Measurements from ENCODE around the gene LMO3.

LMO3 gene

DNA sequence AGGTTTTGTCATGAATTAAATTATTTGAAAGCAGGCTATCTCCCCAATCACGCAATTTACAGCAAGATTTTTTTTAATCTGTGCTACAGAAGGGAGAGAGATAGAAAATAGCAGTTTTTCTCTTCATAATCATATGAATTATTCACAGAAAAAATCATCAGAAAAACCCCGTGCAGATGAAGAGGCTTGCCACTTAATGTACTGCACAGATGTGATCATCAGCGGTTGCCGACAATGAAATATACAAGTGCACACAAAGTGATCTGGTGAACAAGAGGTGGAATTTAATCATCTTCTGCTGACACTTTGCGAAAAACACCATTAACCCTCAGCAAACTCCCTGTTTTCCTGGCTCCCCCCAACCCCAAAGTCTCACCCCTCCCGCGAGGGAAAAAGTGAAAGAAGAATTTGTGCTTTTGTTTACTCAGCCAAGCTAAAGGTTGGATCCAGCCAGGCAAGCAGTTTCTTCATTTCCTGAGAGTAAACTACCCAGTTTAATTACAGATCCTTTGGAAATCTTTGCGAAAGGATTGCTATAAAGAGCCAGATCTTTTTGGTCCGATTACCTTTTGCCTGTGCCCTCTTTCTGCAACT lies 3.1 kb upstream of the LMO3 start:
- Histone ChIP-seq H4K20me1 (ENCODE audit: insufficient read depth, low read length, poor library complexity, severe bottlenecking) (no peaks in the 10 kb centered on the region), H3K4me2 (ENCODE audit: low read depth, low read length, poor library complexity, severe bottlenecking) (no peak overlapping the region), H3K27me3 (ENCODE audit: insufficient read depth, low read length, poor library complexity, severe bottlenecking) (no peaks in the 10 kb centered on the region)

DNA sequence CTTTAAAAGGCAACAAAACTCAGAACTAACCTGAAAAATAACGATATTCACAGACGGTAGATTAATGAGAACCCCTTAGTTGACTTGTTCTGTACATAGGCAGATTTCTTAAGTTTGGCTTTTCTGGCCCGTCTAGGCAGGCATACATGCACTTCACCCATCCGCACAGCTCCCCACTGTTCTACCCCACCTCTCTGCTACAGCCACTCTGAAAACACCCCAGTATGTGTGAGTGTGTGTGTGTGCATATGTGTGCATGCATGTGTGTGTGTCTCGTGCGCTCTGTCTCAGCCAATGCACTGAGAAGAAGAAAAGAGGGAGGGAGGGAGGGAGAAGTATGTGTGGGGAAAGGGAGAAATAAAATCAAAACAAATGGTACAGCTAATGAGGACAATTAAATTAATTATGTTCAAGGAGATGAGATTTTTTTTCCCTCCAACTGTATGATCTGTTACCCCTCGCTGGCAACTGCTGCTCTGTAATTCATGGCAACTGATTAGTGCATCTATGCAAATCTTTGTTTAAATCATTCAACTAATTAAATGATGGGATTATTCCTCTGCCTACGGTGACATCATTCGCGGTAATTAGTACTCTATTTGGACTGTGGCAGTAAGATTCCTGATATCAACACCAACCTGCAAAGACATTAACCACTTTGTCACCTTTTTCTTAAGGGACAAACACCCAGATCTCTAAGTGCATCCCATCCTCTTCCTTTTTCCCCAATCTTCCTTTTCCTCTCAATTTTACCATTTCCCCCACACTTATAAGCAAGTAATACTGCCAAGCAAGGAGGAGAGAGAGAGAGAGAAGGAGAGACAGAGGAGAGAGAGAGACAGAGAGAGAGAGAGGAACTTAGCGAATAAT lies 2.2 kb upstream of the LMO3 start:
- Histone ChIP-seq H4K20me1 (ENCODE audit: insufficient read depth, low read length, poor library complexity, severe bottlenecking) (no peaks in the 10 kb centered on the region), H3K9me3 (ENCODE audit: insufficient read depth, low read depth, low read length) (no peaks in the 10 kb centered on the region), H3K4me3 (ENCODE audit: low read length, poor library complexity, severe bottlenecking) (no peak overlapping the region), H3K9ac (ENCODE audit: low read depth, low read length, poor library complexity, severe bottlenecking) (no peak overlapping the region), H3K4me1 (ENCODE audit: insufficient read depth, low read length, poor library complexity, severe bottlenecking) (no peaks in the 10 kb centered on the region), H2AFZ (ENCODE audit: low read length) (no peak overlapping the region), H3F3A (ENCODE audit: low read depth) (no peaks in the 10 kb centered on the region), H3K36me3 (ENCODE audit: insufficient read depth, low read length) (no peaks in the 10 kb centered on the region), H3K27me3 (ENCODE audit: insufficient read depth, low read length, poor library complexity, severe bottlenecking) (no peaks in the 10 kb centered on the region), H3K9me2 (replicated peaks; ENCODE audit: low read depth, low read length) (no peaks in the 10 kb centered on the region), H3K79me2 (ENCODE audit: insufficient read depth, low read length) (no peaks in the 10 kb centered on the region), H3K4me2 (ENCODE audit: low read depth, low read length, poor library complexity, severe bottlenecking) (no peak overlapping the region)
- no peak for TF ChIP-seq EZH2phosphoT487 (IDR thresholded peaks at IDR 0.05; ENCODE audit: borderline replicate concordance)
- TF ChIP-seq, protein P1, sequence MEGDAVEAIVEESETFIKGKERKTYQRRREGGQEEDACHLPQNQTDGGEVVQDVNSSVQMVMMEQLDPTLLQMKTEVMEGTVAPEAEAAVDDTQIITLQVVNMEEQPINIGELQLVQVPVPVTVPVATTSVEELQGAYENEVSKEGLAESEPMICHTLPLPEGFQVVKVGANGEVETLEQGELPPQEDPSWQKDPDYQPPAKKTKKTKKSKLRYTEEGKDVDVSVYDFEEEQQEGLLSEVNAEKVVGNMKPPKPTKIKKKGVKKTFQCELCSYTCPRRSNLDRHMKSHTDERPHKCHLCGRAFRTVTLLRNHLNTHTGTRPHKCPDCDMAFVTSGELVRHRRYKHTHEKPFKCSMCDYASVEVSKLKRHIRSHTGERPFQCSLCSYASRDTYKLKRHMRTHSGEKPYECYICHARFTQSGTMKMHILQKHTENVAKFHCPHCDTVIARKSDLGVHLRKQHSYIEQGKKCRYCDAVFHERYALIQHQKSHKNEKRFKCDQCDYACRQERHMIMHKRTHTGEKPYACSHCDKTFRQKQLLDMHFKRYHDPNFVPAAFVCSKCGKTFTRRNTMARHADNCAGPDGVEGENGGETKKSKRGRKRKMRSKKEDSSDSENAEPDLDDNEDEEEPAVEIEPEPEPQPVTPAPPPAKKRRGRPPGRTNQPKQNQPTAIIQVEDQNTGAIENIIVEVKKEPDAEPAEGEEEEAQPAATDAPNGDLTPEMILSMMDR (conservative IDR thresholded peaks at IDR 0.05; ENCODE audit: low read length) = no peak

More for the DNA sequence above, 3.1 kb upstream of the LMO3 start:
- no peaks in the 10 kb centered on the region for H3F3A ChIP-seq (ENCODE audit: low read depth)
- H3K9ac ChIP-seq (ENCODE audit: low read depth, low read length, poor library complexity, severe bottlenecking) = no peak overlapping the region
- H2AFZ ChIP-seq (ENCODE audit: low read length) = no peak overlapping the region
- TF ChIP-seq, protein P1 (conservative IDR thresholded peaks at IDR 0.05; ENCODE audit: low read length) = no peak
- no peak for TF ChIP-seq EZH2phosphoT487 (IDR thresholded peaks at IDR 0.05; ENCODE audit: borderline replicate concordance)
- no peaks in the 10 kb centered on the region for H3K79me2 ChIP-seq (ENCODE audit: insufficient read depth, low read length)
- H3K4me3 ChIP-seq (ENCODE audit: low read length, poor library complexity, severe bottlenecking) = no peak overlapping the region
- H3K4me1 ChIP-seq (ENCODE audit: insufficient read depth, low read length, poor library complexity, severe bottlenecking) = no peaks in the 10 kb centered on the region
- H3K9me3 ChIP-seq (ENCODE audit: insufficient read depth, low read depth, low read length) = no peaks in the 10 kb centered on the region
- H3K36me3 ChIP-seq (ENCODE audit: insufficient read depth, low read length) = no peaks in the 10 kb centered on the region
- H3K9me2 ChIP-seq (replicated peaks; ENCODE audit: low read depth, low read length) = no peaks in the 10 kb centered on the region

DNA sequence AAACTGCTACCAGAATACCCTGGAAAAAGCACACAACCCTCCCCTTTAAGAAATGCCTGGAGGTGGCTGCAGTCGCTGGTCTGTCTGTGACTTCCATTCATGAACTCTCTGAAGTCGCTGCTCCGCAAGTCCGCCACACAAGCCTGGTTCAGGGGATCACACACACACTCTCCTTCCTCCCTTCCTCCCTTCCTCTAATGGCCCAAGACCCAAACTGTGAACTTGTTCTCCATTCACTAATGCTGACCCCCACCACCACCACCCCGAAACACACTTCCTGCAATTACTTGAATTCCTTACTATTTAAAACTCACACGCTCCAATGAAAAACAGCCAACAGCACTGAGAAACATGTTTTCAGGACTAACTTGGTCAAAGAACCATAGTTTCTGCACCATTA lies 1.0 kb upstream of the LMO3 start:
- no peaks in the 10 kb centered on the region for H3K36me3 ChIP-seq (ENCODE audit: insufficient read depth, low read length)
- H3K9me2 ChIP-seq (replicated peaks; ENCODE audit: low read depth, low read length) = no peaks in the 10 kb centered on the region
- H3K4me1 ChIP-seq (ENCODE audit: insufficient read depth, low read length, poor library complexity, severe bottlenecking) = no peaks in the 10 kb centered on the region
- TF ChIP-seq, protein P1 (conservative IDR thresholded peaks at IDR 0.05; ENCODE audit: low read length) = no peak
- TF ChIP-seq EZH2phosphoT487 (IDR thresholded peaks at IDR 0.05; ENCODE audit: borderline replicate concordance) = no peak
- no peak overlapping the region for H3K4me3 ChIP-seq (ENCODE audit: low read length, poor library complexity, severe bottlenecking)
- H2AFZ ChIP-seq (ENCODE audit: low read length) = no peak overlapping the region
- no peak overlapping the region for H3K4me2 ChIP-seq (ENCODE audit: low read depth, low read length, poor library complexity, severe bottlenecking)
- no peaks in the 10 kb centered on the region for H3K9me3 ChIP-seq (ENCODE audit: insufficient read depth, low read depth, low read length)
- no peaks in the 10 kb centered on the region for H3F3A ChIP-seq (ENCODE audit: low read depth)
- no peaks in the 10 kb centered on the region for H4K20me1 ChIP-seq (ENCODE audit: insufficient read depth, low read length, poor library complexity, severe bottlenecking)
- H3K79me2 ChIP-seq (ENCODE audit: insufficient read depth, low read length) = no peaks in the 10 kb centered on the region
- H3K27me3 ChIP-seq (ENCODE audit: insufficient read depth, low read length, poor library complexity, severe bottlenecking) = no peaks in the 10 kb centered on the region
- no peak overlapping the region for H3K9ac ChIP-seq (ENCODE audit: low read depth, low read length, poor library complexity, severe bottlenecking)

Measured in Loucy (cell line).